ENCODE data around the gene EID3. TPM values are rescaled to one million over a fixed set of nuclear protein-coding genes. Genes with fewer than 3 reads are reported as not detected.
A peak's percentile ranks its signal among the peaks of the same experiment; 100 is the strongest.

EID3 gene
- total RNA-seq, 2 experiments from 2014 or later, result 3.4 TPM

- Mint-ChIP-seq H3K4me1 (ENCODE audit: low read depth) (peaks cover 43% of the 10 kb centered on the region), H3K36me3 (ENCODE audit: low read depth) (peaks cover 37% of the 10 kb centered on the region), H3K9me3 (no peaks in the 10 kb centered on the region), H3K27me3 (ENCODE audit: low read depth) (no peaks in the 10 kb centered on the region), H3K4me3 (no peak overlapping the region), H3K27ac (no peak overlapping the region)
- intact Hi-C loops (cut with micrococcal nuclease), result no loop called here
- no peak for DNase-seq
- CTCF ChIA-PET, result interaction anchor here (1.2 kb wide), 1 partner anchor 51 kb away, joined by 3 read pairs; no protein-coding TSS in a partner anchor
Observed at GRCh38 chr12:104306943-104307654, 3.6 kb downstream of the EID3 start.

GRCh38 chr12:104307655-104308000 is 4.1 kb downstream of the EID3 start:
- no peak for DNase-seq
- no peak overlapping the region for H3K4me3 Mint-ChIP-seq
- H3K27me3 Mint-ChIP-seq (ENCODE audit: low read depth), result no peaks in the 10 kb centered on the region
- H3K9me3 Mint-ChIP-seq, result no peaks in the 10 kb centered on the region
- H3K27ac Mint-ChIP-seq, result no peak overlapping the region
- H3K36me3 Mint-ChIP-seq (ENCODE audit: low read depth), result peaks cover 39% of the 10 kb centered on the region
- intact Hi-C loops (cut with micrococcal nuclease), result no loop called here
- H3K4me1 Mint-ChIP-seq (ENCODE audit: low read depth), result peaks cover 40% of the 10 kb centered on the region
- CTCF ChIA-PET, result no interaction called here

GRCh38 chr12:104309446-104309993 is 6.0 kb downstream of the EID3 start:
- CTCF ChIA-PET, result interaction anchor here (0.7 kb wide), 1 partner anchor 506 kb away, joined by 5 read pairs; no protein-coding TSS in a partner anchor
- Mint-ChIP-seq H3K9me3 (no peaks in the 10 kb centered on the region), H3K4me1 (ENCODE audit: low read depth) (peaks cover 24% of the 10 kb centered on the region), H3K36me3 (ENCODE audit: low read depth) (peaks cover 45% of the 10 kb centered on the region), H3K27me3 (ENCODE audit: low read depth) (no peaks in the 10 kb centered on the region), H3K4me3 (no peak overlapping the region), H3K27ac (no peak overlapping the region)
- intact Hi-C loops (cut with micrococcal nuclease), result no loop called here
- no peak for DNase-seq

DNA sequence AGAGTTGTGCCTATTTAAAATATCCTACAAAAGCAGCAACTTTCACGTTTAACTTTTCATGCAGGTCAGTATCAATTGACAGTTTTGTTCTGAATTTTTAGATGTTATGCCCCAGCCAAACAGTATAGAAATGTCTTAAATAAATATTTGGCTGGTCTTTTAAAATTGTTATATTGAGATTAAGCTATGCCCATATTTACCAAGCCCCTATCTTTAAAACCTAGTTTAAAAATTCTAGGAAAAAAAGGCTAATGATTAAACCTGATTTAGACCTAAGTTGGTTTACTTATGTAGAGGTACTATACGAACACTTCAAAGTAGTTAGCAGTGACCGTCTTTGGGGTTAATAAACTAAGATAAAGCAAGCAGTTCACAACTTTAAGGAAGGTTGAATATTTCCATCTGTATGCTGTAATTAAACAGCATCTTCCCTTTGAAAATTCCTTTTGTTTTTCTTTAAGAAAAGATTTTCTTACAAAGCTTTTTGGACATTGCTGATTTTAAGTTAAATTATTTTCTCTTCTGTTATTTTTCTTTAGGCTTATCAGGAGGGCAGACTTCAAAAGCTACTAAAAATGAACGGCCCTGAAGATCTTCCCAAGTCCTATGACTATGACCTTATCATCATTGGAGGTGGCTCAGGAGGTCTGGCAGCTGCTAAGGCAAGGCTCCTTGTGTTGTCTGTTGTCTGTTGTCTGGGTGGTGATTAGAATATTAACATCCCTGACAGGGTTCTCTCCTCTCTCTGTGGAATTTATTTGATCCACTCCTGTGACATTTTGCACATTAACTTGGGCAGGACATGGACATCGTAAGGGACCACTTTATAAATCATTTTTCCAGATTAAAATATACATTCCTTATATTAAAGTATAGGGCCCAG is 7.5 kb downstream of the EID3 start:
- intact Hi-C loops (cut with micrococcal nuclease), result no loop called here
- H3K4me1 Mint-ChIP-seq (ENCODE audit: low read depth), result peaks cover 15% of the 10 kb centered on the region
- H3K27me3 Mint-ChIP-seq (ENCODE audit: low read depth), result no peaks in the 10 kb centered on the region
- no peaks in the 10 kb centered on the region for H3K9me3 Mint-ChIP-seq
- CTCF ChIA-PET, result no interaction called here
- H3K36me3 Mint-ChIP-seq (ENCODE audit: low read depth), result peaks cover 44% of the 10 kb centered on the region
- no peak for DNase-seq
- no peak overlapping the region for H3K27ac Mint-ChIP-seq
- H3K4me3 Mint-ChIP-seq, result no peak overlapping the region

GRCh38 chr12:104312202-104312601 is 8.7 kb downstream of the EID3 start:
- H3K9me3 Mint-ChIP-seq, result no peaks in the 10 kb centered on the region
- CTCF ChIA-PET, result interaction anchor here (1.0 to 1.1 kb wide), 3 partner anchors 8 to 112 kb away, joined by 3 to 4 read pairs (median 3); partner anchors contain the start of gene EID3
- intact Hi-C loops (cut with micrococcal nuclease), result no loop called here
- no peak overlapping the region for H3K27ac Mint-ChIP-seq
- H3K36me3 Mint-ChIP-seq (ENCODE audit: low read depth), result peaks cover 44% of the 10 kb centered on the region
- no peak overlapping the region for H3K4me3 Mint-ChIP-seq
- no peak for DNase-seq
- H3K4me1 Mint-ChIP-seq (ENCODE audit: low read depth), result peaks cover 5% of the 10 kb centered on the region
- no peaks in the 10 kb centered on the region for H3K27me3 Mint-ChIP-seq (ENCODE audit: low read depth)

DNA sequence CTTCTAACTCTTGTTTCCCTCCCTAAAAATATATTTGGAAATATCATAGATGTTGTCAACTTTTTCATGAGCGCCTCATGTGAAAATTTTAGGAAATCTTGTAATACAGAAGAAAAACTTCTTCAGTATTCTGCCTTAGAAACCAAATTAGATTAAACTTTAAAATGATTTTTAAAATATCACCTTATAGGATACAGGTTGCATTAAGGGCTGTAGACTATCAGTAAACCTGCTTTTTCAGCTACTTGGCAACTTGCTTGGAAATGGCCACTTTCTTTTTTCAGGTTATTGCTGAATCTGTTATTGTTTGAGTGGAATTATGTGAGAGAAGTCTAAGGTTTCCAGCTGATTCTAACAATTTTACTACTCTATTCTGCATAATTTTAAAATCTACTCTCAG is 9.1 kb downstream of the EID3 start:
- intact Hi-C loops (cut with micrococcal nuclease), result no loop called here
- no peak overlapping the region for H3K27ac Mint-ChIP-seq
- H3K9me3 Mint-ChIP-seq, result no peaks in the 10 kb centered on the region
- no peak overlapping the region for H3K4me3 Mint-ChIP-seq
- H3K27me3 Mint-ChIP-seq (ENCODE audit: low read depth), result no peaks in the 10 kb centered on the region
- no peak for DNase-seq
- H3K36me3 Mint-ChIP-seq (ENCODE audit: low read depth), result peaks cover 43% of the 10 kb centered on the region
- peaks cover 2% of the 10 kb centered on the region for H3K4me1 Mint-ChIP-seq (ENCODE audit: low read depth)
- CTCF ChIA-PET, result interaction anchor here (0.7 to 1.1 kb wide), 4 partner anchors 9 to 112 kb away, joined by 3 to 4 read pairs (median 3); partner anchors contain the start of gene EID3

- H3K9me3 Mint-ChIP-seq, result no peaks in the 10 kb centered on the region
- no peak overlapping the region for H3K27ac Mint-ChIP-seq
- peaks cover 46% of the 10 kb centered on the region for H3K36me3 Mint-ChIP-seq (ENCODE audit: low read depth)
- no peak overlapping the region for H3K4me3 Mint-ChIP-seq
- intact Hi-C loops (cut with micrococcal nuclease), result no loop called here
- peaks cover 2% of the 10 kb centered on the region for H3K4me1 Mint-ChIP-seq (ENCODE audit: low read depth)
- no peaks in the 10 kb centered on the region for H3K27me3 Mint-ChIP-seq (ENCODE audit: low read depth)
- CTCF ChIA-PET, result interaction anchor here (0.5 to 1.1 kb wide), 5 partner anchors 10 to 147 kb away, joined by 3 to 4 read pairs (median 3); partner anchors contain the start of genes EID3 and TXNRD1
- no peak for DNase-seq
Observed at GRCh38 chr12:104313568-104314241, 10.2 kb downstream of the EID3 start.

- CTCF ChIA-PET, result interaction anchor here (0.5 to 0.6 kb wide), 2 partner anchors 99 to 148 kb away, joined by 3 to 4 read pairs; partner anchors contain the start of gene TXNRD1
- Mint-ChIP-seq H3K27me3 (ENCODE audit: low read depth) (no peaks in the 10 kb centered on the region), H3K4me3 (no peak overlapping the region), H3K27ac (no peak overlapping the region), H3K36me3 (ENCODE audit: low read depth) (peaks cover 47% of the 10 kb centered on the region), H3K4me1 (ENCODE audit: low read depth) (peaks cover 2% of the 10 kb centered on the region), H3K9me3 (no peaks in the 10 kb centered on the region)
- intact Hi-C loops (cut with micrococcal nuclease), result no loop called here
- no peak for DNase-seq
Observed at GRCh38 chr12:104314242-104314614, 10.7 kb downstream of the EID3 start.

DNA sequence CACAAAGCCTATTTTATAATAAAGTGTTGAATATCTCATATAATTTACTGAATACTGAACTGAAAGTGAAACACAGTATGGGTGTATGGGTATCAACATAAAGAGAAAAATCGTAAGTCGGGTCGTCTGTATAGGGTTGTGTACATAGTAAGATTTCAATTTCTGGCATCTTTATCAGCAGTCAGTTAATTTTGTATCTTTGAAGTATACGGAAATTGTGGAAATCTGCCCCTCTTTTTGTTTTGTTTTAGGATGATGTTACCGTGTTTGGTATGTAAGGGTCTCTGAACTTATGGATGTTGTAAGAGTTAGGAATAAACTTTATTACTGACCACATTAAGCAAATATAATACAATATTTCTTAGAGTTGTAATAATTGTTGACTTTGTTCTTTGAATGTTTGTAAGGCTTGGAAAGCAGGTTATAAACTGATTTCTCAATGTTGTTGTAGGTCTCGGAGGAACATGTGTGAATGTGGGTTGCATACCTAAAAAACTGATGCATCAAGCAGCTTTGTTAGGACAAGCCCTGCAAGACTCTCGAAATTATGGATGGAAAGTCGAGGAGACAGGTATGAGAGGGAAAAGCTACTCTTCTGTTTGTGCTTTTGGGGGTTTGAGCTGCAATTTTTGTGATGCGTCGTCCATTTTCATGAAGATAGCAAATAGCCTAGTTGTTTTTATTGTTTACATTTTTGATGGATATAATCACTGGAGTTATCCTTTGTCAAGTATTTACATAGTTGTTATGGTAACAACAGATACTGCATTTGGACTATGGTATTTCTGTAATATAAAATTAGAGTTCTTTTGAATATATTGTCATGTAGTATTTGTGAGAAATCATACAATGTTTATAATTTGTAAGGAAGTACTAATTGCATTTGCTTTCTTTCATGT is 12.0 kb downstream of the EID3 start:
- no peak overlapping the region for H3K4me3 Mint-ChIP-seq
- intact Hi-C loops (cut with micrococcal nuclease), result no loop called here
- peaks cover 2% of the 10 kb centered on the region for H3K4me1 Mint-ChIP-seq (ENCODE audit: low read depth)
- CTCF ChIA-PET, result no interaction called here
- H3K36me3 Mint-ChIP-seq (ENCODE audit: low read depth), result peaks cover 49% of the 10 kb centered on the region
- H3K27ac Mint-ChIP-seq, result no peak overlapping the region
- no peaks in the 10 kb centered on the region for H3K9me3 Mint-ChIP-seq
- H3K27me3 Mint-ChIP-seq (ENCODE audit: low read depth), result no peaks in the 10 kb centered on the region
- no peak for DNase-seq

DNA sequence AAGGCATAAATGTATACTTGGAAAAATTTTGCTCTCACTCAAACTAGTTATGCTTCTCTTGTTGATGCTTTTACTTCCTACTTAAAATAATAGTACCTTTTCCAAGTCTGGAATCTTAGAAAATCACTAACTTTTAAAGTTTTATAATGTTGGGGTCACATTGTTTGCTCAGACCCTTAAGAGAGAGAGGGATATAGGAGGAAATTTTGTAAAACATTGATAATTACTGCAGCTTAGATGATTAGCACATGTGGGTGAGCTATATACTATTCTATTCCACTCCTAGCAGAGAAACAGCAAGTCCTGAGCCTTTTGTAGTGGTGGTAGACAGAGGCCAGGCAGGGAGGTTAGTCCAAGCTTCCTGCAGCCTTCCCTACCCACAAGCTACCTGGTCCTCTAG is 13.4 kb downstream of the EID3 start:
- Mint-ChIP-seq H3K4me3 (no peak overlapping the region), H3K27ac (peak overlapping the region; percentile 24), H3K36me3 (ENCODE audit: low read depth) (peaks cover 51% of the 10 kb centered on the region), H3K27me3 (ENCODE audit: low read depth) (no peaks in the 10 kb centered on the region), H3K9me3 (no peaks in the 10 kb centered on the region), H3K4me1 (ENCODE audit: low read depth) (peaks cover 2% of the 10 kb centered on the region)
- CTCF ChIA-PET, result no interaction called here
- no peak for DNase-seq
- intact Hi-C loops (cut with micrococcal nuclease), result no loop called here

DNA sequence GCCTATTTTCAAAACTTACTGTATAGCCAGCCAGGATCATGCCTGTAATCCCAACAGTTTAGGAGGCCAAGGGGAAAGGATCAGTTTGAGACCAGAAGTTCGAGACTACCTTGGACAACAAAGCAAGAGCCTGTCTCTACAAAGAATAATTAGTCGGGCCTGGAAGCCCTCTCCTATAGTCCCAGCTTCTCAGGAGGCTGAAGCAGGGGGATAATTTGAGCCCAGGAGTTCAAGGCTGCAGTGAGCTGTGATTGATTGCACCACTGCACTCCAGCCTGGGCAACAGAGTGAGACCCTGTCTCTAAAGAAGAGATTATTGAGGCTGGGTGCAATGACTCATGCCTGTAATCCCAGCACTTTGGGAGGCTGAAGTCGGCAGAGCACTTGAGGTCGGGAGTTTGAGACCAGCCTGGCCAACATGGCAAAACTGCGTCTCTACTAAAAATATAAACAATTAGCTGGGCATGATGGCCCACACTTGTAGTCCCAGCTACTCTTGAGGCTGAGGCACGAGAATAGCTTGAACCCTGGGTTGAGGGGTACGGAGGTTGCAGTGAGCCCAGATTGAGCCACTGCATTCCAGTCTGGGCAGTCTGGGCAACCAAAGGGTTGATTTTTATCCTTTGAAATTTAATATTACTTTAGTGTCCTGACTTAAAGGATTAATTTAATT is 14.1 kb downstream of the EID3 start:
- H3K27ac Mint-ChIP-seq, result no peak overlapping the region

More for the DNA sequence above, 14.1 kb downstream of the EID3 start:
- Mint-ChIP-seq H3K9me3 (no peaks in the 10 kb centered on the region), H3K36me3 (ENCODE audit: low read depth) (peaks cover 48% of the 10 kb centered on the region), H3K4me1 (ENCODE audit: low read depth) (peaks cover 2% of the 10 kb centered on the region), H3K4me3 (no peak overlapping the region), H3K27me3 (ENCODE audit: low read depth) (no peaks in the 10 kb centered on the region)
- intact Hi-C loops (cut with micrococcal nuclease), result no loop called here
- CTCF ChIA-PET, result no interaction called here
- no peak for DNase-seq

Data from activated naive CD4-positive, alpha-beta T cell treated with anti-CD3 and anti-CD28 coated beads for 36 hours (primary cell).